GM12865 (cell line): ENCODE results near the gene ZBTB18.
A peak's percentile ranks its signal among the peaks of the same experiment; 100 is the strongest.
"Not testable (repeated sequence)": the region's sequence is repeated elsewhere in the genome, so short reads cannot be mapped to it uniquely, and the experiment has no call there.

Source experiments
- DNase-seq: peaks from one replicate; pipeline ENCODE4 v3.0.0; 2010; ENCODE audit warnings: low read depth
- H3K4me3 ChIP-seq: 2 replicates; pipeline ENCODE4 v1.5.1; 2011; ENCODE audit warnings: mild to moderate bottlenecking, low read depth, low read length, control low read depth
- CTCF ChIP-seq: IDR thresholded peaks from 2 replicates; pipeline ENCODE4 v1.5.1; 2011; ENCODE audit warnings: low read length, control low read depth, low read depth, inconsistent platforms; ENCODE audit not compliant: insufficient read depth; ENCODE audit errors: missing control alignments

The ZBTB18 gene

GRCh38 chr1:244011271-244011670 lies 39.8 kb upstream of the ZBTB18 start:
- no peak for DNase-seq
- H3K4me3 ChIP-seq: no peak overlapping the region
- no peak for TF ChIP-seq CTCF

- no peak overlapping the region for H3K4me3 ChIP-seq
- TF ChIP-seq CTCF: no peak
- DNase-seq: no peak
Measured at GRCh38 chr1:244011786-244012185, 39.3 kb upstream of the ZBTB18 start.

GRCh38 chr1:244012202-244012601 lies 38.9 kb upstream of the ZBTB18 start:
- no peak for DNase-seq
- TF ChIP-seq CTCF: no peak
- H3K4me3 ChIP-seq: no peak overlapping the region

- TF ChIP-seq CTCF: no peak
- no peak for DNase-seq
- H3K4me3 ChIP-seq: no peak overlapping the region
Measured at GRCh38 chr1:244013100-244013499, 38.0 kb upstream of the ZBTB18 start.

GRCh38 chr1:244014862-244015261 lies 36.2 kb upstream of the ZBTB18 start:
- peak; percentile 23 for TF ChIP-seq CTCF
- not testable (repeated sequence) for H3K4me3 ChIP-seq
- peak; percentile 35 for DNase-seq

GRCh38 chr1:244019982-244020485 lies 31.0 kb upstream of the ZBTB18 start:
- no peak for TF ChIP-seq CTCF

GRCh38 chr1:244021427-244021826 lies 29.7 kb upstream of the ZBTB18 start:
- no peak overlapping the region for H3K4me3 ChIP-seq
- no peak for TF ChIP-seq CTCF

More at GRCh38 chr1:244019982-244020485, 31.0 kb upstream of the ZBTB18 start:
- no peak for DNase-seq
- H3K4me3 ChIP-seq: no peak overlapping the region

More at GRCh38 chr1:244021427-244021826, 29.7 kb upstream of the ZBTB18 start:
- DNase-seq: no peak
